ENCODE measurements around the gene ARHGDIB.
A peak's percentile ranks its signal among the peaks of the same experiment; 100 is the strongest.

ARHGDIB gene

DNA sequence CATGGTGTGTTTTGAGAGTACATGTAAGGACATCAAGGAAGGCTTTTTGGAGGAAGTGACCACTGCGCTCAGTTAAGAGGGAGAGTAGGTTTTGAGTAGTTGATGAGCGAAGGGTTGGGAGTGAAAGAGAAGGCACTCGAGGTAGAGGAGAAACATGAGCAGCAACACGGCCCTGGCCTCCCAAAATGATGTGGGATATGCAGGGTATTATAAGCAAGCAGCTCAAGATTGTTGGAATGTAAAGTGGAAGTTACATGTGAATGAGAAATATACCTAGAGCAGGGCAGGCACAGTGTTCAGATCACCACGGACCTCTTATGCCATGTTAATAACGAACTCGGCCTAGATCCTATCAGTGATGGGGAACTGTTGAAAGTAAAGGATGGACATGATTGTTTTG is 2.1 kb upstream of the ARHGDIB start:
- H3K4me3 ChIP-seq (replicated peaks; ENCODE audit: low read depth, low read length) = no peak overlapping the region
- TF ChIP-seq CTCF (IDR thresholded peaks at IDR 0.05; ENCODE audit: low read depth, low read length, missing control alignments) = no peak

DNA sequence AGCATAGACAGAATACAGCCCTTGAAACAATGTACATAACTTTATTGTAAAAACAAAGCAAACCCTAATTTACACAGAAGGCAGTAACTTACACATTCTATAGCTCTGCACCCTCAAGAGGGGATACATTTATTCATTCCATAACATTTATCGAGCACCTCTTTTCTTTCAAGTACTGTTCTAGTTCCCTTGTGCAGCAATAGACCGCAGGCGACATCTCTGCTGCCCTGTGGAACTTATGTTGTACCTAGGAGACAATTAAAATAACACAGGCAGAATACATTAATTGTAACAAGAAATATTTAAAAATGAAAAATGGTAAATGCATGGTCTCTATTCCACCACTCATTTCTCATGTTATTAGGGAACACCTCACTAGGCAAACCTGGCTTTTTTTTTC is 1.4 kb upstream of the ARHGDIB start:
- no peak overlapping the region for H3K4me3 ChIP-seq (replicated peaks; ENCODE audit: low read depth, low read length)
- no peak for DNase-seq (ENCODE audit: extremely low read depth, low read depth)
- TF ChIP-seq CTCF (IDR thresholded peaks at IDR 0.05; ENCODE audit: low read depth, low read length, missing control alignments) = no peak

More for the DNA sequence above, 2.1 kb upstream of the ARHGDIB start:
- no peak for DNase-seq (ENCODE audit: extremely low read depth, low read depth)

GRCh38 chr12:14962153-14962539 is 745 bp upstream of the ARHGDIB start:
- no peak for TF ChIP-seq CTCF (IDR thresholded peaks at IDR 0.05; ENCODE audit: low read depth, low read length, missing control alignments)
- no peak overlapping the region for H3K4me3 ChIP-seq (replicated peaks; ENCODE audit: low read depth, low read length)
- no peak for DNase-seq (ENCODE audit: extremely low read depth, low read depth)

GRCh38 chr12:14960548-14961465 is 594 bp downstream of the ARHGDIB start:
- DNase-seq (ENCODE audit: extremely low read depth, low read depth) = no peak
- no peak for TF ChIP-seq CTCF (IDR thresholded peaks at IDR 0.05; ENCODE audit: low read depth, low read length, missing control alignments)
- peak overlapping the region; percentile 8 for H3K4me3 ChIP-seq (replicated peaks; ENCODE audit: low read depth, low read length)

DNA sequence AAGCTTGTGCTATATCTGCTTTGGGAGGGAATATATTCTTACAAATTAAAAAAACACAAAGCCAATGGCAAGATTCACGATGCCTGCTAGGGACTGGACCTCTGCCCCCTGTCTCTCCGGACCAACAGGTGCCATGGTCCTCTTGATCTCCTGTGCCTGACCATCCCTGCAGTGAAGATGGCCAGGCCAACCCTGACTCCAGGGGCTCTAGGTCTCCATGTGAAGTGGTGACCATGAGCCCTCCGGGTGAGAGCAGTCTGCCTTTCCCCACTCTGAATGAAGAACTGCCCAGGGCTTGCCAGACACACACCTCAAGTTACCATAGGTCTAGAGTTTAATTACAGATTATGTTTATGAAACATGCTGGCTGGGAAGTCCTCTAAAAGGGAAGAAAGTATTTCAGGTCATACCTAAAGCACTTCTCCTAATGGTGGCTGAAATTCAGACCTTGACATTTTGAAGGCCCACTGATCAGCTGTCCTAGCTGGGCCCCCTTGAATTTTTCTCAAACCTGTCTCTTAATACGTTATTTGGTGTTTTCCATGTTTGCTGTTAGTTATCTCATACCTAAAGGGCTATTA is 1.4 kb downstream of the ARHGDIB start:
- TF ChIP-seq CTCF (IDR thresholded peaks at IDR 0.05; ENCODE audit: low read depth, low read length, missing control alignments) = no peak
- no peak for DNase-seq (ENCODE audit: extremely low read depth, low read depth)
- no peak overlapping the region for H3K4me3 ChIP-seq (replicated peaks; ENCODE audit: low read depth, low read length)

- no peak for DNase-seq (ENCODE audit: extremely low read depth, low read depth)
- no peak overlapping the region for H3K4me3 ChIP-seq (replicated peaks; ENCODE audit: low read depth, low read length)
- no peak for TF ChIP-seq CTCF (IDR thresholded peaks at IDR 0.05; ENCODE audit: low read depth, low read length, missing control alignments)
Observed at GRCh38 chr12:14959463-14959862, 1.9 kb downstream of the ARHGDIB start.
